Rectal smooth muscle tissue (tissue), 1 donor: ENCODE measurements around the gene STRADA.
"Not testable (repeated sequence)": the region's sequence is repeated elsewhere in the genome, so short reads cannot be mapped to it uniquely, and the experiment has no call there.

ENCODE experiments used
- H3K27ac ChIP-seq: one replicate; pipeline ENCODE4 v1.7.0; 2013; ENCODE audit warnings: low read depth, low read length, inconsistent platforms
- H3K27me3 ChIP-seq: one replicate; pipeline ENCODE4 v1.7.0; 2013; ENCODE audit warnings: low read length; ENCODE audit not compliant: control insufficient read depth, insufficient read depth
- H3K36me3 ChIP-seq: one replicate; pipeline ENCODE4 v1.7.0; 2013; ENCODE audit warnings: low read length; ENCODE audit not compliant: control insufficient read depth, insufficient read depth
- H3K4me1 ChIP-seq: one replicate; pipeline ENCODE4 v1.7.0; 2013; ENCODE audit warnings: low read length; ENCODE audit not compliant: control insufficient read depth, insufficient read depth
- H3K4me3 ChIP-seq: one replicate; pipeline ENCODE4 v1.7.0; 2013; ENCODE audit warnings: low read length
- H3K9ac ChIP-seq: one replicate; pipeline ENCODE4 v1.7.0; 2013; ENCODE audit warnings: low read length

The STRADA gene

GRCh38 chr17:63741143-63741407 lies 524 bp downstream of the STRADA start:
- Histone ChIP-seq H3K27me3 (no peaks in the 10 kb centered on the region), H3K4me3 (peak overlapping the region; percentile 76), H3K27ac (peak overlapping the region; percentile 80), H3K9ac (peak overlapping the region; percentile 86), H3K36me3 (peaks cover 6% of the 10 kb centered on the region), H3K4me1 (peaks cover 6% of the 10 kb centered on the region)

GRCh38 chr17:63740464-63741142 lies 996 bp downstream of the STRADA start:
- Histone ChIP-seq H3K9ac (peak overlapping the region; percentile 86), H3K4me1 (peaks cover 6% of the 10 kb centered on the region), H3K4me3 (peak overlapping the region; percentile 76), H3K27me3 (no peaks in the 10 kb centered on the region), H3K36me3 (peaks cover under 1% of the 10 kb centered on the region), H3K27ac (peak overlapping the region; percentile 80)

DNA sequence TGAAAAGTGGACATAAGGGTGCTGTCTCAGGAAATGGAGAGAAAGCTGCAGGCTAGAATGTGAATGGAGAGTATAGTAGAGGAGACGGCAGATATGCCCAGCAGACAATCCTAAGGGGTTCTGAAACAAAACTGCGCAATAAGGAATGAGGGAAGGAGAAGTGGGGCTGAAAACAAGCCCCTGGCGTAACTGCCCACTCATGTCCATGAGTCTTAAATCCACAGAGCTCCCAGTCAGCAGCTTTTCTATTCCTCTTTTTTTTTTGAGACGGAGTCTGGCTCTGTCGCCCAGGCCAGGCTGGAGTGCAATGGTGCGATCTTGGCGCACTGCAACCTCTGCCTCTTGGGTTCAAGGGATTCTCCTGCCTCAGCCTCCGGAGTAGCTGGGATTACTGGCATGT lies 5.9 kb downstream of the STRADA start:
- Histone ChIP-seq H3K4me1 (peaks cover 2% of the 10 kb centered on the region), H3K36me3 (no peaks in the 10 kb centered on the region), H3K27me3 (no peaks in the 10 kb centered on the region), H3K27ac (no peak overlapping the region), H3K9ac (no peak overlapping the region), H3K4me3 (no peak overlapping the region)

DNA sequence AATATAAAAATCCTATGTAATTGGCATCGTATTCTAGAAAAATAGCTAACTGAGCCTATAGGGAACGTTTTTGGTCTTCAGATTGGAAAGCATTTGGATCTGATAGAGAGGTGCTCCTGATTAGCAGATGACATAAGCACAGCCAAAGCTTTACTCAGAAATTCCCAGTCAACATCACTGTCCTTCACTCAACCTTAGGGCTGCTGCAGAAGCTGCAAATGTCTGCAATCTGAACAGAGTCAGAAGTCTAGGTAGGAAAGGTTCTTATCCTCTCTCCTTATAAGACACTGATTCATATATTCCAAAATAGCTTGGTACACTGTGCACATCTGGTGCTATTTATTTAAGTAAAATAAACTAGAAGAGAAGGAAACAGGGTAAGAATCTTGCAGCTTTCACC lies 19.2 kb downstream of the STRADA start:
- Histone ChIP-seq H3K4me3 (no peak overlapping the region), H3K9ac (no peak overlapping the region), H3K4me1 (no peaks in the 10 kb centered on the region), H3K36me3 (peaks cover 5% of the 10 kb centered on the region), H3K27ac (no peak overlapping the region), H3K27me3 (no peaks in the 10 kb centered on the region)

GRCh38 chr17:63720194-63720593 lies 21.4 kb downstream of the STRADA start:
- not testable (repeated sequence) for H3K4me1 ChIP-seq, H3K27me3 ChIP-seq, H3K27ac ChIP-seq, H3K9ac ChIP-seq, H3K4me3 ChIP-seq, H3K36me3 ChIP-seq

- Histone ChIP-seq H3K4me1 (no peaks in the 10 kb centered on the region), H3K4me3 (no peak overlapping the region), H3K27ac (no peak overlapping the region), H3K9ac (no peak overlapping the region), H3K36me3 (peaks cover 5% of the 10 kb centered on the region), H3K27me3 (no peaks in the 10 kb centered on the region)
These were observed 22.6 kb downstream of the STRADA start for GRCh38 chr17:63718988-63719387.

DNA sequence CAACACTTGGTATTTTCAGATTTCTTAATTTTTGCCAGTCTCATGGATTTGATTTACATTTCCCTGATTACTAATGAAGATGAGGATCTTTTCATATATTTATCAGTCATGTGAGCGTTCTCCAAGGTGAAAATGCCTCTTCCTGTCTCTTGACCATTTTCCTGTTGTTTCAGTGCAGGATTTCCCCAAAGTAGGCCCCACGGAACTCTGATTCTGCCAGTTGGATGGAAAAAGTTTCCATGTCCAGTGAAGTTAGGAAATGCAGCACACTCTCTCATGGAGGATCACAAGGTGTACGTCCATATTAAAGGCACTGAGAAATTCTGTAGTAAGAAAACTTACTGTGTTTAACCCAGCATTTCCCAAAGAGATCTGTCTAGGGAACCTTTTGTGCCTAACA lies 25.2 kb downstream of the STRADA start:
- H3K27me3 ChIP-seq = no peaks in the 10 kb centered on the region
- H3K9ac ChIP-seq = no peak overlapping the region
- H3K4me1 ChIP-seq = no peaks in the 10 kb centered on the region
- no peak overlapping the region for H3K4me3 ChIP-seq
- H3K27ac ChIP-seq = no peak overlapping the region
- no peaks in the 10 kb centered on the region for H3K36me3 ChIP-seq

DNA sequence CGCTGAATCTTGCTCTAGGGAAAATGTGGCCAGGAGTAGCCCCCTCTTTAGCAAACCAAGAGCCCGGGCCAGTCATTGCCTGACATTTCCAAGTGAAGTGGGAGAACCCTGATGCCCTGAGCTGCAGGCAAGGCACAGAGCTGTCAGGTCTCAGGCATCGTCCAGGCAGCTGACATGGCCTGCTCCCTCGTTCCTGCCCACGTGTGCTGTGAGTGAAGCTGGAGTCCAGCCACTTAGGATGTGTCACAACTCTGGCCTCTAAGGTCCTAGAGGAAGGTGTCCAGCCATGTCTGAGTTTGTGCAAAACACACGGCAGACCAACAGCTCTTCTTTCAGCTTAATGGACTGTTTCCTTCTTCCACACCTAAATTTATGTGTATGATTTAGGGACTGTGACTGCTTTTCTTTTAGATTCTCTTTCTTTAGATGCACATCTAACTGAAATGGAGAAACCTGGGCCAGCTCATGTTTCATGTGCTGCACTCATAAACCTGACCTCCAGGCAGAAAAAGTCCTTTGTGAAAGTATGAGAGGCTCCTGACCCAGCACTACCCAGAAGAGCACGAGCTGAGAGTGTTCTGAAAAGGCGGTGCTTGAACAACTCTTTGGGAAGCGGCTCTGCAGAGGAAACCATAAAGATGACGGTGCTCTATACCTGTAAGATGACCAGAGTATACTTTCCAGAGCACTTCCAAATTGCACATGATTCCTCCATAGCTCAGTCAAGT lies 26.9 kb downstream of the STRADA start:
- Histone ChIP-seq H3K9ac (no peak overlapping the region), H3K4me3 (no peak overlapping the region), H3K27me3 (no peaks in the 10 kb centered on the region), H3K4me1 (no peaks in the 10 kb centered on the region), H3K27ac (no peak overlapping the region), H3K36me3 (no peaks in the 10 kb centered on the region)

- Histone ChIP-seq H3K36me3 (peaks cover 7% of the 10 kb centered on the region), H3K4me1 (no peaks in the 10 kb centered on the region), H3K27ac (no peak overlapping the region), H3K9ac (no peak overlapping the region), H3K4me3 (no peak overlapping the region), H3K27me3 (no peaks in the 10 kb centered on the region)
These were observed 32.5 kb downstream of the STRADA start for GRCh38 chr17:63709110-63709509.

DNA sequence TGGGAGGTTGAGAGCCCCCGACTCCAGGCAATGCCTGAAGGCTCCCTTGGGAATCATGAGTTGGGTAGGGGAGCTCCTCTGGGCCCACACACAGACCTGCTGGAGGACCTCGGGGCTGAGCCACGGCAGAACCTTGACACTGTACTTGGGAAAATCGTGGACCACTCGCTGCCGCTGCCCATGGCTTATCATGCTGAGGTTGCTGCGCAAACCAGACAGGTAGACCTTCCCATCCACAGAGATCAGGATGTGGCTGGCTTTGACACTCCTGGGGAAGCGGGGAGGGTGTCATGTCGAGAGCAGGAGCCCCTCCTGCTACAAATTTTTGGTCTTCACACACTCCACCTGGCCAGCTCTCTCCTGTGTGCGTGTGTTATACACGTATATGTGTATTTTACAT lies 34.4 kb downstream of the STRADA start:
- H3K27ac ChIP-seq = no peak overlapping the region
- no peaks in the 10 kb centered on the region for H3K27me3 ChIP-seq
- no peak overlapping the region for H3K9ac ChIP-seq
- no peak overlapping the region for H3K4me3 ChIP-seq
- H3K36me3 ChIP-seq = peaks cover 7% of the 10 kb centered on the region
- no peaks in the 10 kb centered on the region for H3K4me1 ChIP-seq

- Histone ChIP-seq H3K4me1 (no peaks in the 10 kb centered on the region), H3K36me3 (peaks cover 7% of the 10 kb centered on the region), H3K9ac (no peak overlapping the region), H3K27ac (no peak overlapping the region), H3K27me3 (no peaks in the 10 kb centered on the region), H3K4me3 (no peak overlapping the region)
These were observed 35.1 kb downstream of the STRADA start for GRCh38 chr17:63706336-63707082.

- Histone ChIP-seq H3K27ac (no peak overlapping the region), H3K9ac (no peak overlapping the region), H3K4me3 (no peak overlapping the region), H3K4me1 (peaks cover 2% of the 10 kb centered on the region), H3K27me3 (no peaks in the 10 kb centered on the region), H3K36me3 (peaks cover 7% of the 10 kb centered on the region)
These were observed 35.9 kb downstream of the STRADA start for GRCh38 chr17:63705657-63706056.
